Activated CD8-positive, alpha-beta T cell treated with anti-CD3 and anti-CD28 coated beads for 36 hours (primary cell): ENCODE results near the gene RASSF4. TPM values are rescaled to one million over a fixed set of nuclear protein-coding genes. Genes with fewer than 3 reads are reported as not detected.
A peak's percentile ranks its signal among the peaks of the same experiment; 100 is the strongest.

Source experiments
- ATAC-seq: fragments of 200-7000 bp; cut with Tn5 transposase; one replicate; pipeline ENCODE4 v1.10.0; 2021; ENCODE audit warnings: mild to moderate bottlenecking, moderate library complexity
- CTCF ChIA-PET: fragments of 350-600 bp; sonication (Branson Sonifier 250); formaldehyde crosslinking; loops from one replicate; lab custom pipeline; 2021; ENCODE audit warnings: antibody characterized with exemption; lab: Charles Lee
- POLR2A ChIA-PET: fragments of 350-600 bp; sonication (Branson Sonifier 250); formaldehyde crosslinking; loops from one replicate; lab custom pipeline; 2021; ENCODE audit warnings: antibody characterized with exemption; lab: Charles Lee
- DNase-seq: peaks from one replicate; pipeline ENCODE4 v3.0.0-alpha.2; 2020
- H3K27ac Mint-ChIP-seq: one replicate; pipeline ENCODE4 v1.8.0; 2021; ENCODE audit warnings: mild to moderate bottlenecking, mixed read lengths
- H3K27me3 Mint-ChIP-seq: one replicate; pipeline ENCODE4 v1.8.0; 2021; ENCODE audit warnings: mixed read lengths
- H3K36me3 Mint-ChIP-seq: one replicate; pipeline ENCODE4 v1.8.0; 2021; ENCODE audit warnings: low read depth, mixed read lengths
- H3K4me1 Mint-ChIP-seq: one replicate; pipeline ENCODE4 v1.8.0; 2021; ENCODE audit warnings: low read depth, mixed read lengths
- H3K4me3 Mint-ChIP-seq: one replicate; pipeline ENCODE4 v1.8.0; 2021; ENCODE audit warnings: mild to moderate bottlenecking, moderate library complexity, mixed read lengths
- H3K9me3 Mint-ChIP-seq: one replicate; pipeline ENCODE4 v1.8.0; 2021; ENCODE audit warnings: mixed read lengths
- CTCF ChIP-seq: fragments of 200-600 bp; IDR thresholded peaks from one replicate; pipeline ENCODE4 v1.8.0; 2022; ENCODE audit warnings: antibody characterized with exemption, mild to moderate bottlenecking
- intact Hi-C: fragments of 100-400 bp; cut with micrococcal nuclease; formaldehyde crosslinking; loops from one replicate; pipeline ENCODE4 v1.10.0; 2022
- total RNA-seq, 2 experiments: library from RNA; stranded (reverse); gene quantifications; one replicate each; pipeline ENCODE4 v1.2.3, GENCODE V29; 2021

Gene RASSF4
- total RNA-seq, 2 experiments from 2014 or later = 1.8 to 1.9 TPM

GRCh38 chr10:44963772-44964633 lies 4.4 kb downstream of the RASSF4 start:
- no peaks in the 10 kb centered on the region for H3K9me3 Mint-ChIP-seq
- ATAC-seq (no peak), DNase-seq (no peak)
- intact Hi-C loops = no loop called here
- H3K4me3 Mint-ChIP-seq = no peak overlapping the region
- ChIA-PET POLR2A (interaction anchor here (0.7 kb wide), 1 partner anchor 10 kb away, joined by 3 read pairs; no protein-coding TSS in a partner anchor), CTCF (interaction anchor here (1.0 to 4.3 kb wide), 5 partner anchors 9 to 31 kb away, joined by 3 to 22 read pairs (median 4); no protein-coding TSS in a partner anchor)
- TF ChIP-seq CTCF = no peak
- H3K27me3 Mint-ChIP-seq = no peaks in the 10 kb centered on the region
- peaks cover 34% of the 10 kb centered on the region for H3K4me1 Mint-ChIP-seq
- no peaks in the 10 kb centered on the region for H3K36me3 Mint-ChIP-seq
- H3K27ac Mint-ChIP-seq = no peak overlapping the region

- Mint-ChIP-seq H3K9me3 (no peaks in the 10 kb centered on the region), H3K4me1 (peaks cover 38% of the 10 kb centered on the region), H3K27ac (no peak overlapping the region), H3K36me3 (no peaks in the 10 kb centered on the region), H3K4me3 (no peak overlapping the region), H3K27me3 (no peaks in the 10 kb centered on the region)
- POLR2A ChIA-PET = no interaction called here
- DNase-seq (no peak), ATAC-seq (no peak)
- intact Hi-C loops = no loop called here
- no peak for TF ChIP-seq CTCF
- CTCF ChIA-PET = interaction anchor here (1.4 to 2.4 kb wide), 3 partner anchors 9 to 34 kb away, joined by 4 to 17 read pairs (median 4); no protein-coding TSS in a partner anchor
These were observed 5.5 kb downstream of the RASSF4 start for GRCh38 chr10:44965104-44965503.

- intact Hi-C loops = no loop called here
- ChIA-PET POLR2A (interaction anchor here (0.6 to 0.9 kb wide), 2 partner anchors 20 to 91 kb away, joined by 3 to 4 read pairs; no protein-coding TSS in a partner anchor), CTCF (interaction anchor here (0.9 to 2.5 kb wide), 8 partner anchors 8 to 35 kb away, joined by 3 to 17 read pairs (median 4); no protein-coding TSS in a partner anchor)
- DNase-seq (peak; percentile 39), ATAC-seq (no peak)
- no peaks in the 10 kb centered on the region for H3K27me3 Mint-ChIP-seq
- TF ChIP-seq CTCF = no peak
- H3K9me3 Mint-ChIP-seq = no peaks in the 10 kb centered on the region
- H3K36me3 Mint-ChIP-seq = no peaks in the 10 kb centered on the region
- H3K4me1 Mint-ChIP-seq = peaks cover 38% of the 10 kb centered on the region
- H3K4me3 Mint-ChIP-seq = no peak overlapping the region
- H3K27ac Mint-ChIP-seq = peak overlapping the region; percentile 60
These were observed 6.1 kb downstream of the RASSF4 start for GRCh38 chr10:44965651-44966097.

- Mint-ChIP-seq H3K4me3 (no peak overlapping the region), H3K27me3 (no peaks in the 10 kb centered on the region), H3K27ac (peak overlapping the region; percentile 60), H3K36me3 (no peaks in the 10 kb centered on the region), H3K9me3 (no peaks in the 10 kb centered on the region), H3K4me1 (peaks cover 38% of the 10 kb centered on the region)
- no peak for DNase-seq
- no peak for TF ChIP-seq CTCF
- ATAC-seq = no peak
- ChIA-PET POLR2A (interaction anchor here (0.6 to 1.8 kb wide), 3 partner anchors 20 to 92 kb away, joined by 3 to 4 read pairs (median 4); no protein-coding TSS in a partner anchor), CTCF (interaction anchor here (0.9 to 2.5 kb wide), 7 partner anchors 10 to 36 kb away, joined by 3 to 17 read pairs (median 4); no protein-coding TSS in a partner anchor)
- intact Hi-C loops = no loop called here
These were observed 6.7 kb downstream of the RASSF4 start for GRCh38 chr10:44966129-44966815.
